GM12892 (cell line): ENCODE data around the gene KRTAP5-5.
"Not testable (repeated sequence)": the region's sequence is repeated elsewhere in the genome, so short reads cannot be mapped to it uniquely, and the experiment has no call there.

ENCODE experiments used
- DNase-seq: peaks from one replicate; pipeline ENCODE4 v3.0.0; 2011; ENCODE audit not compliant: insufficient read length
- FAIRE-seq: peaks from 2 replicates; lab custom pipeline; 2011; peaks lifted over from hg19 to GRCh38; lab: Jason Lieb, UNC
- POLR2A ChIP-seq: IDR thresholded peaks from 2 replicates; pipeline ENCODE4 v1.6.1; 2011; ENCODE audit warnings: low read depth, low read length, control low read depth
- POLR2AphosphoS5 ChIP-seq: IDR thresholded peaks from 2 replicates; pipeline ENCODE4 v1.6.1; 2011; ENCODE audit warnings: low read depth, low read length, control low read depth
- TAF1 ChIP-seq: IDR thresholded peaks from 2 replicates; pipeline ENCODE4 v1.6.1; 2011; ENCODE audit warnings: low read depth, mild to moderate bottlenecking, control low read depth, low read length, borderline replicate concordance

Gene KRTAP5-5

DNA sequence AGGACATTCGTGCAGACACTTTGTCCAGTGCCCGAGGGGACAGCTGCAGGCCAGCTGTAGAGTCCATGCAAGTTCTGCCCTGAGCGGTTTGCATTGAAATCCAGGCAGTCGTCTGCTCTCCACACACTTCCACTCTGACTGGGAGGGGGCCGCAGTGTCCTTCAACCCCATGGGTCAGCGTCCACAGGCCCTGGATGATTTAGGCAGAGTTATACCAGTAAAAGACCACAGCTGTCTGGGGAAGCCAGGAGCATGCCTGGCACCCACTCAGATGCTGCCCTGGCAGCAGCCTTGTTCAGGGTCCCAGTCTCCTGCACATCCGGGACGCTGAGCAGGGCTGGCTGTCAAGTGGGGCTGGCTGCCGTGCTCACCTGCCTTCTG is 26.5 kb downstream of the KRTAP5-5 start:
- FAIRE-seq (no peak), DNase-seq (no peak)
- TF ChIP-seq TAF1 = no peak
- TF ChIP-seq POLR2A = no peak
- no peak for TF ChIP-seq POLR2AphosphoS5

DNA sequence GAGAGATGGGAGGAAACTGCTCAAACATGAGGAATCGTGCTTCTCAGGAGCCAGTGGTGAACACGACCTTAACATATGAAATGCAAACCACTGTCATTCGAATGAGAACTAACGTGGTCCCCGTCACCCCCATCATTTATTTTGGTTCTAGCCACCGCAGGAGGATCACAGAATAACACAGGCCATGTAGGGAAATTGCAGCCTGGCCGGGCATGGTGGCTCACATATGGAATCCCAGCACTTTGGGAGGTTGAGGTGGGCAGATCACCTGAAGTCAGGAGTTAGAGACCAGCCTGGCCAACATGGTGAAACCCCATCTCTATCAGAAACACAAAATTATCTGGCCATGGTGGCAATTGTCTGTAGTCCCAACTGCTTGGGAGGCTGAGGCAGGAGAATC is 27.1 kb downstream of the KRTAP5-5 start:
- DNase-seq = no peak
- TF ChIP-seq TAF1 = no peak
- no peak for FAIRE-seq

DNA sequence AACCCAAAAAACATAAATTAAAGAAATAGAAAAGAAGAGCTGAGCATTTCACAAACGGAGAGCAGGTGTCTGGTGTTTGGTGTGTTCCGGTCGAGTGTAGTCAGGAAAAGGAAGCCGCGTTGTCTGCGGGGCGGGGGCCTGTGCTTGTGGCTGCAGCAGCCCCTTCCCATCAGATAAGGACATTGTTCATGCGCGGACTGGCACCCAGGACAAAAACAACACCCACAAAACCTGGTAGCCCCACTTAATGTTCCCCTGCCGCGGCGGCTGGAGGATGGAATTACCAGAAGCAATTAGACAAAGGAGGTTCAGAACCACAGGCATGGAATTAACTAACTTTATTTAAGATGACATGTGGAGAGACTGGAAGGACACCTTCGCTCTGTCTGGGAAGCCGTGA is 29.9 kb downstream of the KRTAP5-5 start:
- FAIRE-seq = no peak
- no peak for DNase-seq
- TF ChIP-seq POLR2A (no peak), POLR2AphosphoS5 (no peak), TAF1 (no peak)

DNA sequence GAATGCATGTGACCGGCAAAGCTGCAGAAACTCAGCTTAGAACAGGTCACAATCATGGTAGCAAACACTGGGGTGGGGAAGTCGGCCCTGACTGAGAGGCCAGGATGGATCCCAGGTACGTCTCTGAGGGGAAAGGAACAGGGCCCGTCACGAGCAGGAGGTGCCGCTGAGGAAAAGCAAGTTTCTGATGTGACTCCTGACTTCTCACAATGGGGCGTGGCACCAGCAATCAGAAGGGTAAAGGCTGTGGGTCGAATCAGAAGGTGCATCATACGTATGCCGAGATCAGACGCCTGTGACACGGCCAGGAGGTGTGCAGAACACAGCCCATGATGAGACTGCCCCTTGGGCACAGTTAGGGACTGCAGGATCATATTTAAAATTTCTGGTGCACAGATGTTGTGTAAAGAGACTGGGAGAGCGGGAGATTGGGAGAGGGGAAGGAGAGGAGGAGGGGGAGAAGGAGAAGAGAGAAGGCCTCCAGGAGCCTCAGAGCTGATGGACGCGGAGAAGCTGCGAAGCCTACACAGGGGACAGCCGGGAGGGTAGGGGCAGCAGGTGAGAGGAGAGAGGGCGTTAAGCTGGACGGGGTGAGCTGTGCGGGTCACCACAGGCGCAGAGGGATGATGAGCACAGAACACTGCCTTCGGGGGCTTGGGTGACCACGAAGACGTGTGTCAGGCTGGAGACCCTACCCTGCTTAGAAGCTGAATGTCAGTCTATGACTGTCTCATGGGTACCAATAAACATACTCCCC is 30.7 kb downstream of the KRTAP5-5 start:
- FAIRE-seq (no peak), DNase-seq (no peak)
- TF ChIP-seq POLR2A = no peak
- no peak for TF ChIP-seq TAF1
- no peak for TF ChIP-seq POLR2AphosphoS5

DNA sequence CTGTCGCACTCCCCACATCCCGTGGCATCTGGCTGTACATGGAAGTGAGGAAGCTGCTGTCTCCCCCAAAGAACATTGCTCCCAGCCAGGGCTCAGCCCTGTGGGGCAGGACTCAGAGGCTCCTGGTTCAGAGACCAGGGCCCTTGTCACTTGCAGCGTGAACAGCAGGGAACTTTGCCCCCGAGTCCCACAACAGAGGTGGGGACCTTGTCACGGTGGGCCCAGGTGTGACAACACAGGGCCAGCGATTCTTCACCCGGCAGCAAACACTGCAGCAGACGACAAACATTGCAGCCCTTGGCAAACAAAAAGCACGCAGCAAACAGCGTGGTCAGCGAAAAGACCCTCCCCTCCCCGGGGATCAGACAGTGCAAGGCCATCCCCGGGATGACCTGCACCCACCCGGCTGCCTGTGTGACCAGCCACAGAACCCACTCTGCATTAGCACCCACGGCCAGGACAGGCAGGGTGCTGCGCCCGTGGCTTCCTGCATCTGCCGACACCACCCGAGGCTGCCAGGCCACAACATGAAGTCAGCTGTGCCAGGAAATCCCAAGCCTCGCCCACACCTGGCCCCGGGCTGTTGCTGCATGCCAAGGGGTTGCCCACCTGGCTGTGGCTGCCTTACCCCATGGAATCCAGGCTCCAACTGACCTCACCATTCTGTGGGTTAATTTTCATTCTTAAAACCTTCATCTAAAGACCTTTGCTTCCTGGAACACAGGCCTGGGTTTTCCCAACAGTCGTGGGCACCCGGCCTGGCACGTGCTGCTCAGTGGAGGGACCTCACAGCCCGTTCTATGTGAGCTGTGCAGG is 32.1 kb downstream of the KRTAP5-5 start:
- peak; percentile 70 for FAIRE-seq
- DNase-seq = not testable (repeated sequence)

DNA sequence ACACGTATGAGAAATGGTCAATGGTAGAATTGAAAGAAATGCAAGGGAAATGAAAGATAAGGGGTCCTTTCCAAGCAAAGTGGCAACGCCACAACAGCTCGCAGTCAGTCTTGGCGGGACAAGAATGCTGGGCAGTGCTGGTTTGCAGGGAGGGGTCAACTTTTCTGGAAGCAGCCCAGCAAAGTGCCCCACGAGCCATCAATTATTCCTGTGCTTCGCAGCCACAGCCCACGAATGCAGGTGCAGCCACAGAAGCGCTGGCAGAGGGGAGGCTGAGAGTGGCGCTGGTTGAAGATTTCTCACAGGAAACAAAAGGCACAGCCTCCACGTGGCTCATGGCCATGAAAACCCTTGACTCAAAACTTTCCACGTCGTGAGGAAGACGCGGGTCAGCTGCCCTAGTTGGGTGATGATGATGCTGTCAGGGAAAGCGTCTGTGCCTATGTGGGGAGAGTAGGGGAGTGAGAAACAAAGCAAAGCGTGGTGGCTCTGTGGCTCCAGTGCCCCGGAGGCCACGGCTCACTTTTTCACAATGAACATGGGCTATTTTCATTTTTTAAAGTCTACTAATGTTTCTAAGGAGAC is 33.2 kb downstream of the KRTAP5-5 start:
- not testable (repeated sequence) for DNase-seq, FAIRE-seq

DNA sequence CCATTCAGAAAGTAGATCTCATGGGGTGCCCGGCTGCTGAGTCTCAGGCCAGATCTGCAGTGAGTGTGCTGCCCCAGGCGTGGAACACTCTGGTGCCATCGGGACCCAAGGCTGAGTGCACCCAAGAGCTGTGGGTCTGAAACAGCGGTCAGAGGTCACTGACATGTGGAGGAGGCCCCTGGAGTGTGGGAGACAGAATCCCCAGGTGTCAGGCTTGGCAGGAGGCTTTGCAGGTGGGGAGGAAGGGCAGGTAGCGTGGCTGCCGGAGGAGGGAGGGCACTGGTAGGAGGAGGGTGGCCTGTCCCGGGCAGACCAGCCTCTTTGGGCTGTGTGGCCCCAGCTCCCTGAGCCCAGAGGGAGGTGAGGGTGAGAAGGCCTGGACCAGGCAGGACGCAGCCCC is 35.7 kb downstream of the KRTAP5-5 start:
- DNase-seq (no peak), FAIRE-seq (no peak)
- TF ChIP-seq POLR2AphosphoS5 (no peak), TAF1 (no peak), POLR2A (no peak)

DNA sequence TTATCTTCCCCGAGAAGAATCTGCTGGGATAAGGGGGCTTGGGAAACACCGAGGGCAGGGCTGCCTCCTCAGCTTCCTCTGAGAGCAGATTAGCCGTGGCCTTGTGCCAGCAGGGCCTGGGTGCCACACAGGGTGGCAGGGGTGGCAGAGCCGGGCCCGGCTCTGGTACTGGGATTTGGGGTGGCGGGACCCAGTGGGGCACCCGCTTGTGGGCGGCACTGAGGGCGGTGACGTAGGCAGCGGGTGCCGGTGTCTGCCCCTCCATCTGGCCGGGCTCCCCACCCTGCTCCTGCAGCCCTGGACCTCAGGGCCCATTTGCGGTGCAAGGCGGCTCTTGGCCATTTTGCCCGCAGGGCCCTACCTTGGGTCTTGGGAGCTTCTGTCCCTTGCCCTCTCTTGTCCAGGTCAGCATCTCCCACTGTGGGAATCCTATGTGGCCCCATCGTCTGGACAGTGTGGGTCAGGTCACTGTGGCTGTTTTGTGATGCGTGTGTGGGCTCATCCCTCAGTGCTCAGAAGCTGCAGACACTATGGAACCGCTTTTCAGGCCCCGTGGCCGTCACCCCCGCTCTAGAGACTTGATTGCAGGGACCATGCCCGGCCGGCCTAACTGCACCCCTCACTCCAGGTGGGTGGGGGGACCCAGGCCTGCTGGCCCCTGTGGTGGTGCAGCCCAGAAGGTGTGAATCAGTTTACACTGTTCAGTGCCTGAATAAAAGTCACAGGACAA is 37.7 kb downstream of the KRTAP5-5 start:
- TF ChIP-seq POLR2A = no peak
- no peak for TF ChIP-seq POLR2AphosphoS5
- TF ChIP-seq TAF1 = no peak
- no peak for DNase-seq
- FAIRE-seq = no peak

DNA sequence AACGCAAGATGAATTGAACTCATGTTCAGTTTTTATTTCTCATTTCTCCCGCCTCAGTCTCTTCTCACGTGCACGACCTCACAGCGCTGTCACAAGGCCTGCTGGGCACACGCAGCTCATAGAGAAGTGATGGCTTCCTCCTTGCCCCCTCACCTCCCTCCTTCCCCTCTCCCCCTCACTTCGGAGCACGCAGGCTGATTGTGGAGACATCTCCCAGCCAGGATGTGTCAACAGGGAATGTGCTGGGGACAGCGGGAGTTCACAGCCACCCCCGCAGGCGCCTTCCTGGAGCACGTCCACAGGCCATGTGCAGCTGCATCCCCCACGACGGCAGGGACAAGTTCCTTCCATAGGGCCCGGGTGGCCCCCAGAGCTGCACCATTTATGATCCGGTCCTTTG is 38.3 kb downstream of the KRTAP5-5 start:
- no peak for FAIRE-seq
- TF ChIP-seq POLR2AphosphoS5 (no peak), POLR2A (no peak), TAF1 (no peak)

DNA sequence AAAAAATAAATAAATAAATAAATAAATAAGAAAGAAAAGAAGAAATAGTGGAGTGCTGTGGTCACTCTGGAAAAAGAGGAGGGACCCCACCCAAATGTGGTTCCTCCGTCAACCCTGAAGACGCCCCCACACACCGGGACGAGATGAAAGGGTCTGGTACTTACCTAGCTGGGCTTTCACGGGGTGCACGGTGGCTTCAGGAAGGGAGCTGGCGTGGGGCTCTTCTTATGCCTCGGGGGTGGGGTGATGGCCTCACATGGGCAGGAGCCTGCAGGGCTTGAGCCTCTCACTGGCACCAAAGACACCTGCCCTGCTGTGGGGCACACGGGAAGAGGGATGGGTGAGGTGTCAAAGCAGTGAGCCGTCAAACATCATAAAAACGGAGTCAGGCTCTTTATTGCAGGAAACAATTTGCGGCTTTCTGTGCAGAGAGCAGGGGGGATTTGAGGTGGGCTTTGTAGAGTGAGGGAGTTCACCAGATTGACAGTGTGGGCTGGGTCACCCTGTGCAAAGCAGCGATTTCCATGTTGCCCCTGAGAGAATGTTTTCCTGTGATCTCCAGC is 39.4 kb downstream of the KRTAP5-5 start:
- no peak for TF ChIP-seq TAF1
- TF ChIP-seq POLR2AphosphoS5 = no peak
- no peak for TF ChIP-seq POLR2A
- DNase-seq = no peak
- FAIRE-seq = no peak

More for the DNA sequence above, 38.3 kb downstream of the KRTAP5-5 start:
- DNase-seq = no peak

DNA sequence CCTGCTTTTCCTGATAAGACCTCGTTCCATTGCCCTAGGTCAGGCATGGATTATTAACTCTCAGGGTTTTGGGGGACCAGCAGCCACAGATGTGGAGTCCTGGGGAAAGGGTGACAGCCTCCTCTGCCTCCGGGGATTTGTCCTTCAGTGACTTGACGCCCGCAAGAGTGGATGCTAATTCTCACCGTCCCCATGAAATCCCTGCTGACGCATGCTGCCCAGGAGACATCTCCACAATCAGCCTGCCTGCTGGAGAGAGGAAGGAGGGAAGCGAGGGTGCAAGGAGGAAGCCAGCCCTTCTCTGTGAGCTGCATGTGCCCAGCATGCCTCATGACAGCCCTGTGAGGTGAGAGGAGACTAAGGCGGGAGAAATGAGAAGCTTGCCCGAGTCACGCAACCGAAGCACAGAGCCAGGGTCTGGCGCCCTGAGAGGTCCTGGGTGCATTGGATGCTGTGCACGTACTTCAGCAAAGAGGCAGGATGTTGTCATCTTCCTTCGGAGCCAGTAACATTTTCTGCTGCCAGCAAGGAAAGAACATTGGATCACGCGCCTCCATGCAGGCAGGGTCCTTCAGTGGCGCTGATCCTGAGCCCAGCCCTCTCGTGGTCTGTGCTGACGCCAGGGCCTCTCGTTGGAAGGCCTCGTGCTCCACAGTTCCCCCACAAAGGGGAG is 40.1 kb downstream of the KRTAP5-5 start:
- no peak for DNase-seq
- no peak for FAIRE-seq
- no peak for TF ChIP-seq TAF1
- no peak for TF ChIP-seq POLR2AphosphoS5
- no peak for TF ChIP-seq POLR2A

DNA sequence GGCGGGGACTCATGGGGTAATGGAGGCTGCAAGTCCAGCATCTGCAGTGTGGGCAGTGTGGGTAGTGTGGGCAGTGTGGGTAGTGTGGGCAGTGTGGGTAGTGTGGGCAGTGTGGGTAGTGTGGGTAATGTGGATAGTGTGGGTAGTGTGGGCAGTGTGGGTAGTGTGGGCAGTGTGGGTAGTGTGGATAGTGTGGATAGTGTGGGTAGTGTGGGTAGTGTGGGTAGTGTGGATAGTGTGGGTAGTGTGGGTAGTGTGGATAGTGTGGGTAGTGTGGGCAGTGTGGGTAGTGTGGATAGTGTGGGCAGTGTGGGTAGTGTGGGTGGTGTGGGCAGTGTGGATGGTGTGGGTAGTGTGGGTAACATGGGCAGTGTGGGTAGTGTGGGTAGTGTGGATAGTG is 40.9 kb downstream of the KRTAP5-5 start:
- not testable (repeated sequence) for DNase-seq, FAIRE-seq
